Activated naive CD4-positive, alpha-beta T cell treated with anti-CD3 and anti-CD28 coated beads for 36 hours (primary cell): ENCODE data around the gene ZNF519. TPM values are rescaled to one million over a fixed set of nuclear protein-coding genes. Genes with fewer than 3 reads are reported as not detected.
"Not testable (repeated sequence)": the region's sequence is repeated elsewhere in the genome, so short reads cannot be mapped to it uniquely, and the experiment has no call there.

Source experiments
- CTCF ChIA-PET: fragments of 350-600 bp; sonication (Branson Sonifier 250); formaldehyde crosslinking; loops from one replicate; lab custom pipeline; 2021; ENCODE audit warnings: antibody characterized with exemption; lab: Charles Lee
- DNase-seq: peaks from one replicate; pipeline ENCODE4 v3.0.0-alpha.2; 2020
- H3K27ac Mint-ChIP-seq: one replicate; pipeline ENCODE4 v1.8.0; 2021; ENCODE audit warnings: mild to moderate bottlenecking, mixed read lengths
- H3K27me3 Mint-ChIP-seq: one replicate; pipeline ENCODE4 v1.8.0; 2021; ENCODE audit warnings: low read depth, mixed read lengths
- H3K36me3 Mint-ChIP-seq: one replicate; pipeline ENCODE4 v1.8.0; 2021; ENCODE audit warnings: low read depth, mixed read lengths
- H3K4me1 Mint-ChIP-seq: one replicate; pipeline ENCODE4 v1.8.0; 2021; ENCODE audit warnings: low read depth, mixed read lengths
- H3K4me3 Mint-ChIP-seq: one replicate; pipeline ENCODE4 v1.8.0; 2021; ENCODE audit warnings: mild to moderate bottlenecking, moderate library complexity, mixed read lengths
- H3K9me3 Mint-ChIP-seq: one replicate; pipeline ENCODE4 v1.8.0; 2021; ENCODE audit warnings: mixed read lengths
- intact Hi-C: fragments of 100-400 bp; cut with micrococcal nuclease; formaldehyde crosslinking; loops from one replicate; pipeline ENCODE4 v1.15.1; 2023
- total RNA-seq, 2 experiments: library from RNA; stranded (reverse); gene quantifications; one replicate each; pipeline ENCODE4 v1.2.3, GENCODE V29; 2021

The ZNF519 gene
- 10 to 100 TPM; 13.3 to 13.9 TPM for total RNA-seq

GRCh38 chr18:14132271-14132700, at the start of gene ZNF519:
Gene ZNF519, minus strand, starts transcription at chr18:14132435. Its CDS starts 158 bp downstream, at chr18:14132277.
- peak within 1 kb of the TSS; percentile 91 for H3K4me3 Mint-ChIP-seq
- H3K27me3 Mint-ChIP-seq, CTCF ChIA-PET: not testable (repeated sequence)

GRCh38 chr18:14179306-14179705, 47.1 kb upstream of the ZNF519 start:
- Mint-ChIP-seq H3K4me3 (peak overlapping the region; percentile 86), H3K36me3 (no peaks in the 10 kb centered on the region), H3K27ac (no peak overlapping the region), H3K4me1 (peaks cover 4% of the 10 kb centered on the region), H3K9me3 (no peaks in the 10 kb centered on the region), H3K27me3 (peaks cover 3% of the 10 kb centered on the region)
- CTCF ChIA-PET: interaction anchor here (0.5 to 2.3 kb wide), 4 partner anchors 9 to 366 kb away, joined by 3 to 5 read pairs (median 3); no protein-coding TSS in a partner anchor
- intact Hi-C loops: loop anchor here (10.0 kb wide), 2 partner anchors 235 to 355 kb away; partner anchors contain the start of gene MC5R
- DNase-seq: no peak

More at GRCh38 chr18:14132271-14132700, at the start of gene ZNF519:
- Mint-ChIP-seq H3K4me1 (peaks cover 24% of the 10 kb centered on the region), H3K27ac (peak within 1 kb of the TSS; percentile 83)
- H3K9me3 Mint-ChIP-seq, H3K36me3 Mint-ChIP-seq: not testable (repeated sequence)
- intact Hi-C loops: loop anchor here (2.0 kb wide), 1 partner anchor 405 kb away; the partner anchor contains the start of genes FAM210A and RNMT
- peak; percentile 96 for DNase-seq

- CTCF ChIA-PET: interaction anchor here (0.6 to 2.3 kb wide), 4 partner anchors 10 to 604 kb away, joined by 3 to 5 read pairs (median 3); no protein-coding TSS in a partner anchor
- H3K36me3 Mint-ChIP-seq, H3K4me1 Mint-ChIP-seq, H3K27me3 Mint-ChIP-seq, H3K9me3 Mint-ChIP-seq, H3K27ac Mint-ChIP-seq: not testable (repeated sequence)
- peak; percentile 85 for DNase-seq
- H3K4me3 Mint-ChIP-seq: peak overlapping the region; percentile 86
- intact Hi-C loops: loop anchor here (10.0 kb wide), 2 partner anchors 236 to 354 kb away; partner anchors contain the start of gene MC5R
Measured at GRCh38 chr18:14178321-14179196, 46.3 kb upstream of the ZNF519 start.

GRCh38 chr18:14177540-14178320, 45.5 kb upstream of the ZNF519 start:
- H3K36me3 Mint-ChIP-seq, H3K27me3 Mint-ChIP-seq, H3K9me3 Mint-ChIP-seq, H3K27ac Mint-ChIP-seq, DNase-seq, H3K4me1 Mint-ChIP-seq: not testable (repeated sequence)
- CTCF ChIA-PET: interaction anchor here (0.6 to 2.3 kb wide), 2 partner anchors 365 to 605 kb away, joined by 3 to 5 read pairs; no protein-coding TSS in a partner anchor
- peak overlapping the region; percentile 86 for H3K4me3 Mint-ChIP-seq
- intact Hi-C loops: loop anchor here (10.0 kb wide), 2 partner anchors 237 to 353 kb away; partner anchors contain the start of gene MC5R

- intact Hi-C loops: loop anchor here (10.0 kb wide), 2 partner anchors 239 to 351 kb away; partner anchors contain the start of gene MC5R
- DNase-seq, H3K27ac Mint-ChIP-seq, H3K4me1 Mint-ChIP-seq, CTCF ChIA-PET, H3K4me3 Mint-ChIP-seq, H3K36me3 Mint-ChIP-seq, H3K9me3 Mint-ChIP-seq, H3K27me3 Mint-ChIP-seq: not testable (repeated sequence)
Measured at GRCh38 chr18:14175404-14175803, 43.2 kb upstream of the ZNF519 start.

GRCh38 chr18:14174706-14175085, 42.5 kb upstream of the ZNF519 start:
- Mint-ChIP-seq H3K4me3 (no peak overlapping the region), H3K36me3 (no peaks in the 10 kb centered on the region), H3K9me3 (no peaks in the 10 kb centered on the region), H3K27ac (no peak overlapping the region), H3K4me1 (no peaks in the 10 kb centered on the region), H3K27me3 (no peaks in the 10 kb centered on the region)
- CTCF ChIA-PET: no interaction called here
- no peak for DNase-seq
- intact Hi-C loops: loop anchor here (10.0 kb wide), 2 partner anchors 240 to 350 kb away; partner anchors contain the start of gene MC5R

GRCh38 chr18:14174002-14174705, 41.9 kb upstream of the ZNF519 start:
- intact Hi-C loops: loop anchor here (10.0 kb wide), 2 partner anchors 241 to 349 kb away; partner anchors contain the start of gene MC5R
- CTCF ChIA-PET, H3K36me3 Mint-ChIP-seq, DNase-seq, H3K4me3 Mint-ChIP-seq, H3K9me3 Mint-ChIP-seq, H3K27ac Mint-ChIP-seq, H3K4me1 Mint-ChIP-seq, H3K27me3 Mint-ChIP-seq: not testable (repeated sequence)

- H3K4me3 Mint-ChIP-seq, CTCF ChIA-PET, H3K4me1 Mint-ChIP-seq, H3K27ac Mint-ChIP-seq, DNase-seq, H3K36me3 Mint-ChIP-seq, H3K27me3 Mint-ChIP-seq, H3K9me3 Mint-ChIP-seq: not testable (repeated sequence)
- intact Hi-C loops: loop anchor here (10.0 kb wide), 2 partner anchors 241 to 349 kb away; partner anchors contain the start of gene MC5R
Measured at GRCh38 chr18:14173116-14173951, 41.1 kb upstream of the ZNF519 start.

GRCh38 chr18:14172142-14173115, 40.2 kb upstream of the ZNF519 start:
- H3K27me3 Mint-ChIP-seq, H3K36me3 Mint-ChIP-seq, H3K4me1 Mint-ChIP-seq, H3K4me3 Mint-ChIP-seq, H3K9me3 Mint-ChIP-seq, DNase-seq, CTCF ChIA-PET, H3K27ac Mint-ChIP-seq: not testable (repeated sequence)
- intact Hi-C loops: loop anchor here (10.0 kb wide), 2 partner anchors 242 to 348 kb away; partner anchors contain the start of gene MC5R
